H1 (cell line): ENCODE measurements around the gene FUBP3. TPM values are rescaled to one million over a fixed set of nuclear protein-coding genes. Genes with fewer than 3 reads are reported as not detected.
A peak's percentile ranks its signal among the peaks of the same experiment; 100 is the strongest.

Experiments used
- CTCF ChIA-PET: fragments of 300-600 bp; sonication (Branson Sonifier 250); formaldehyde crosslinking; loops from one replicate; lab custom pipeline; 2021; ENCODE audit not compliant: partially characterized antibody; lab: Charles Lee
- POLR2A ChIA-PET: fragments of 300-600 bp; sonication (Branson Sonifier 250); formaldehyde crosslinking; loops from one replicate; lab custom pipeline; 2021; ENCODE audit warnings: inconsistent platforms; ENCODE audit not compliant: partially characterized antibody; lab: Charles Lee
- DNase-seq, 2 experiments: peaks; one replicate each; pipeline versions ENCODE4 v3.0.0 to v3.0.0-alpha.2; 2010 to 2022; ENCODE audit warnings: low spot score in 2 of 2, low read depth in 1 of 2, mixed read lengths in 1 of 2
- FAIRE-seq: peaks from 2 replicates; lab custom pipeline; 2011; peaks lifted over from hg19 to GRCh38; lab: Jason Lieb, UNC
- H2AFZ ChIP-seq: 2 replicates; pipeline ENCODE4 v1.8.1; 2012; ENCODE audit warnings: low read length, inconsistent platforms
- H2AK5ac ChIP-seq: 2 replicates; pipeline ENCODE4 v1.6.1; 2013; ENCODE audit warnings: low read depth, low read length
- H2BK120ac ChIP-seq: replicated peaks from 2 replicates; pipeline ENCODE3; 2013; ENCODE audit warnings: low read depth, low read length, inconsistent platforms
- H2BK12ac ChIP-seq: 2 replicates; pipeline ENCODE4 v1.6.1; 2013; ENCODE audit warnings: low read depth, low read length
- H2BK15ac ChIP-seq: 2 replicates; pipeline ENCODE4 v1.6.1; 2013; ENCODE audit warnings: low read length
- H2BK20ac ChIP-seq: 2 replicates; pipeline ENCODE4 v1.6.1; 2013; ENCODE audit warnings: low read length
- H2BK5ac ChIP-seq: 2 replicates; pipeline ENCODE4 v1.6.1; 2013; ENCODE audit warnings: low read depth, low read length
- H3K14ac ChIP-seq: 2 replicates; pipeline ENCODE4 v1.6.1; 2013; ENCODE audit warnings: inconsistent platforms; ENCODE audit not compliant: insufficient read length
- H3K18ac ChIP-seq: 2 replicates; pipeline ENCODE4 v1.6.1; 2013; ENCODE audit warnings: low read length; ENCODE audit errors: extremely low read depth
- H3K23ac ChIP-seq: 2 replicates; pipeline ENCODE4 v1.6.1; 2013; ENCODE audit warnings: inconsistent platforms; ENCODE audit not compliant: insufficient read length
- H3K23me2 ChIP-seq: 2 replicates; pipeline ENCODE4 v1.6.1; 2013; ENCODE audit warnings: low read depth, low read length
- H3K27ac ChIP-seq: 2 replicates; pipeline ENCODE4 v1.6.1; 2011; ENCODE audit warnings: low read depth, low read length, inconsistent platforms
- H3K27me3 ChIP-seq, 4 experiments: replicated peaks in 1 of 4; 1 replicate in 1 of 4; 2 replicates in 3 of 4; pipeline versions ENCODE4 v1.6.1 to v1.8.1; 2011 to 2013; ENCODE audit warnings: low read length in 3 of 4, mild to moderate bottlenecking in 3 of 4, inconsistent platforms in 2 of 4, mixed read lengths in 2 of 4, moderate library complexity in 1 of 4; ENCODE audit not compliant: control insufficient read depth in 3 of 4, insufficient read depth in 3 of 4; ENCODE audit errors: extremely low read depth in 1 of 4
- H3K36me3 ChIP-seq, 4 experiments: 2 replicates each; pipeline versions ENCODE4 v1.6.1 to v1.8.1; 2011 to 2013; ENCODE audit warnings: mild to moderate bottlenecking in 4 of 4, low read length in 3 of 4, moderate library complexity in 2 of 4, control low read depth in 1 of 4, inconsistent platforms in 1 of 4; ENCODE audit not compliant: insufficient read depth in 4 of 4, control insufficient read depth in 2 of 4
- H3K4ac ChIP-seq: replicated peaks from 2 replicates; pipeline ENCODE3; 2013; ENCODE audit warnings: low read length, low read depth, mixed read lengths, inconsistent platforms; ENCODE audit not compliant: insufficient read length
- H3K4me1 ChIP-seq, 4 experiments: replicated peaks in 1 of 4; 1 replicate in 1 of 4; 2 replicates in 3 of 4; pipeline versions ENCODE4 v1.6.1 to v1.8.1; 2011 to 2013; ENCODE audit warnings: low read length in 3 of 4, inconsistent platforms in 2 of 4, mixed read lengths in 1 of 4; ENCODE audit not compliant: insufficient read depth in 4 of 4, control insufficient read depth in 3 of 4
- H3K4me2 ChIP-seq, 2 experiments: 2 replicates each; pipeline versions ENCODE4 v1.6.1 to v1.8.1; 2011 to 2013; ENCODE audit warnings: low read depth in 2 of 2, low read length in 2 of 2, control low read depth in 1 of 2, inconsistent platforms in 1 of 2, mild to moderate bottlenecking in 1 of 2; ENCODE audit not compliant: insufficient read depth in 1 of 2
- H3K4me3 ChIP-seq, 4 experiments: fragments of 200-600, 300-600 bp in 1 of 4; sonication (generic), shearing (Covaris generic), sonication (Bioruptor Twin) in 1 of 4; 2 replicates each; pipeline versions ENCODE4 v1.5.1 to v1.8.1; 2011 to 2016; ENCODE audit warnings: low read length in 4 of 4, low read depth in 3 of 4, control low read depth in 2 of 4, inconsistent platforms in 2 of 4, mild to moderate bottlenecking in 2 of 4, mixed read lengths in 1 of 4, moderate library complexity in 1 of 4; ENCODE audit not compliant: insufficient read depth in 2 of 4; ENCODE audit errors: extremely low read depth in 1 of 4
- H3K56ac ChIP-seq: replicated peaks from 2 replicates; pipeline ENCODE3; 2013; ENCODE audit warnings: low read depth, mild to moderate bottlenecking, mixed read lengths, low read length, inconsistent platforms; ENCODE audit not compliant: insufficient read length
- H3K79me1 ChIP-seq: 2 replicates; pipeline ENCODE4 v1.6.1; 2013; ENCODE audit warnings: low read depth, low read length, control low read depth
- H3K79me2 ChIP-seq, 2 experiments: 2 replicates each; pipeline versions ENCODE4 v1.6.1 to v1.8.1; 2012 to 2013; ENCODE audit warnings: low read length in 2 of 2, mild to moderate bottlenecking in 2 of 2, inconsistent platforms in 1 of 2; ENCODE audit not compliant: insufficient read depth in 2 of 2, control insufficient read depth in 1 of 2
- H3K9ac ChIP-seq, 4 experiments: replicated peaks in 1 of 4; 1 replicate in 1 of 4; 2 replicates in 3 of 4; pipeline versions ENCODE4 v1.6.1 to v1.8.1; 2011 to 2013; ENCODE audit warnings: low read depth in 3 of 4, low read length in 3 of 4, control low read depth in 2 of 4, mild to moderate bottlenecking in 2 of 4, moderate library complexity in 2 of 4, inconsistent platforms in 1 of 4; ENCODE audit errors: extremely low read depth in 1 of 4
- H3K9me3 ChIP-seq, 2 experiments: 2 replicates each; pipeline versions ENCODE4 v1.6.1 to v1.8.1; 2012 to 2013; ENCODE audit warnings: mild to moderate bottlenecking in 2 of 2, moderate library complexity in 2 of 2, control low read depth in 1 of 2, inconsistent platforms in 1 of 2, low read depth in 1 of 2, low read length in 1 of 2, mixed read lengths in 1 of 2; ENCODE audit not compliant: insufficient read depth in 2 of 2
- H4K20me1 ChIP-seq, 2 experiments: replicated peaks in 1 of 2; 2 replicates each; pipeline versions ENCODE3 to v1.8.1; 2011 to 2013; ENCODE audit warnings: inconsistent platforms in 2 of 2, low read length in 2 of 2, mild to moderate bottlenecking in 1 of 2; ENCODE audit not compliant: insufficient read depth in 2 of 2, control insufficient read depth in 1 of 2
- H4K5ac ChIP-seq: 2 replicates; pipeline ENCODE4 v1.6.1; 2013; ENCODE audit warnings: low read length, low read depth, mixed read lengths, inconsistent platforms; ENCODE audit not compliant: insufficient read length
- H4K8ac ChIP-seq: 2 replicates; pipeline ENCODE4 v1.8.0; 2013; ENCODE audit warnings: mild to moderate bottlenecking, moderate library complexity, low read length, inconsistent platforms; ENCODE audit not compliant: insufficient read depth; ENCODE audit errors: extremely low read depth
- H4K91ac ChIP-seq: replicated peaks from 2 replicates; pipeline ENCODE3; 2013; ENCODE audit warnings: low read length, mixed read lengths, inconsistent platforms; ENCODE audit not compliant: insufficient read length
- BCL11A ChIP-seq, 2 experiments: IDR thresholded peaks; one replicate each; pipeline ENCODE4 v1.6.1; 2011; ENCODE audit warnings: low read depth in 2 of 2, low read length in 2 of 2, mild to moderate bottlenecking in 2 of 2
- MAFK ChIP-seq: IDR thresholded peaks from 2 replicates; pipeline ENCODE4 v1.6.1; 2012; ENCODE audit warnings: low read depth, mild to moderate bottlenecking, improper control_type of control experiment, low read length
- RAD21 ChIP-seq, 2 experiments: IDR thresholded peaks in 1 of 2; conservative IDR thresholded peaks in 1 of 2; 2 replicates each; pipeline ENCODE4 v1.6.1; 2011; ENCODE audit warnings: low read depth in 2 of 2, low read length in 2 of 2, improper control_type of control experiment in 1 of 2, inconsistent platforms in 1 of 2, mild to moderate bottlenecking in 1 of 2, moderate library complexity in 1 of 2
- WGBS, 2 experiments: shearing (Covaris generic) in 1 of 2; methylation state at CpG; one replicate each; pipeline versions ENCODE4 v1.1.6 to v1.1.7; 2013 to 2015; ENCODE audit warnings: low lambda C conversion rate in 2 of 2, mixed read lengths in 2 of 2, inconsistent platforms in 1 of 2, low coverage in 1 of 2, missing lambda C conversion rate in 1 of 2; ENCODE audit not compliant: insufficient replicate concordance in 2 of 2, insufficient coverage in 1 of 2, insufficient read length in 1 of 2; ENCODE audit errors: extremely low coverage in 1 of 2, missing lambda C conversion rate in 1 of 2; 5-methylcytosine and 5-hydroxymethylcytosine counted together
- polyA plus RNA-seq, 7 experiments: library from polyadenylated mRNA; depleted of rRNA in 3 of 7; stranded (reverse) in 5 of 7; unstranded in 2 of 7; fragments of >200 nt in 5 of 7; fragments of 200-250 nt in 2 of 7; gene quantifications; 1 replicate in 5 of 7; 2 replicates in 1 of 7; 4 replicates in 1 of 7; pipeline versions ENCODE4 v1.2.1 to v1.2.3, GENCODE V29; 2011 to 2013; ENCODE audit warnings: missing spikeins in 2 of 7, mixed read lengths in 2 of 7
- total RNA-seq: library from RNA; stranded (reverse); fragmentation: NEBNext Ultra II Directional; extraction: Animal tissue kit (Norgen Biotek cat#: 25700); gene quantifications from 2 replicates; pipeline ENCODE4 v1.2.1, GENCODE V29; 2021
- TF ChIP-seq, protein P1 (sequence below), 3 experiments: IDR thresholded peaks; 1 replicate in 2 of 3; 2 replicates in 1 of 3; pipeline versions ENCODE4 v1.5.1 to v1.6.1; 2011; ENCODE audit warnings: low read length in 3 of 3, mild to moderate bottlenecking in 3 of 3, inconsistent platforms in 2 of 3, low read depth in 1 of 3, moderate library complexity in 1 of 3; ENCODE audit not compliant: insufficient read depth in 1 of 3; ENCODE audit errors: control extremely low read depth in 1 of 3

The FUBP3 gene
- total and polyA plus RNA-seq, 2 of the 8 experiments (the other 6 are each of a cell fraction or from before 2014, with no cell fraction given): 23.7 to 76.4 TPM

DNA sequence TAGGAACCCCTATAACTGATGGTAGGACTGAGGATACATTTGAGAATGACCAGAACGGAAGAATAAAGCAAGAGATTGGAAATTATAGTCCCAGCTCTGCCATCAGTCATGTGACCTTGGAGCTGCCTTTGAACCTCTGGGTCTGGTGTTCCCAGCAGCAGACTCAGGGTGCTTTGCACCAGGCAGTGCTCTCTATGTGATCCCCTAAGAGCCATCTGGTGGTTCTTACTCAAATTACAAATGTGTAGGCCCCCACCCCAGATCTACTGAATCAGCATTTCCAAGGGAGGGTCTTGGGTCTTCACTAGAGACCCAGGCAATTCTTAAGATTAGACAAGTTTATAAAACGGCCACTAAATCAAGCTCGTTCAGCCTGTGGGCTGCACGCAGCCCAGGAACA is 44.8 kb downstream of the FUBP3 start:
- peaks cover 0 to 5% of the 10 kb centered on the region in 2 experiments for H4K20me1 ChIP-seq
- POLR2A ChIA-PET: interaction anchor here (1.3 kb wide), 1 partner anchor 17 kb away, joined by 4 read pairs; no protein-coding TSS in a partner anchor
- H3K56ac ChIP-seq: no peak overlapping the region
- no peak overlapping the region for H3K18ac ChIP-seq
- H3K14ac ChIP-seq: no peak overlapping the region
- WGBS, 2 experiments: 86% methylated on average over 4 of the region's 4 CpGs; no CpG with 5 or more reads in 1 of the 2 experiments
- H3K4ac ChIP-seq: no peak overlapping the region
- no peak overlapping the region for H3K4me2 ChIP-seq
- H2BK12ac ChIP-seq: no peak overlapping the region
- no peak for TF ChIP-seq BCL11A (IDR thresholded peaks at IDR 0.05; ENCODE audit: low read depth in 2 of 2, low read length in 2 of 2)
- TF ChIP-seq, protein P1, sequence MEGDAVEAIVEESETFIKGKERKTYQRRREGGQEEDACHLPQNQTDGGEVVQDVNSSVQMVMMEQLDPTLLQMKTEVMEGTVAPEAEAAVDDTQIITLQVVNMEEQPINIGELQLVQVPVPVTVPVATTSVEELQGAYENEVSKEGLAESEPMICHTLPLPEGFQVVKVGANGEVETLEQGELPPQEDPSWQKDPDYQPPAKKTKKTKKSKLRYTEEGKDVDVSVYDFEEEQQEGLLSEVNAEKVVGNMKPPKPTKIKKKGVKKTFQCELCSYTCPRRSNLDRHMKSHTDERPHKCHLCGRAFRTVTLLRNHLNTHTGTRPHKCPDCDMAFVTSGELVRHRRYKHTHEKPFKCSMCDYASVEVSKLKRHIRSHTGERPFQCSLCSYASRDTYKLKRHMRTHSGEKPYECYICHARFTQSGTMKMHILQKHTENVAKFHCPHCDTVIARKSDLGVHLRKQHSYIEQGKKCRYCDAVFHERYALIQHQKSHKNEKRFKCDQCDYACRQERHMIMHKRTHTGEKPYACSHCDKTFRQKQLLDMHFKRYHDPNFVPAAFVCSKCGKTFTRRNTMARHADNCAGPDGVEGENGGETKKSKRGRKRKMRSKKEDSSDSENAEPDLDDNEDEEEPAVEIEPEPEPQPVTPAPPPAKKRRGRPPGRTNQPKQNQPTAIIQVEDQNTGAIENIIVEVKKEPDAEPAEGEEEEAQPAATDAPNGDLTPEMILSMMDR (IDR thresholded peaks at IDR 0.05; ENCODE audit: control extremely low read depth in 1 of 3, insufficient read depth in 1 of 3, low read depth in 1 of 3, low read length in 3 of 3): peak in 1 of 3 experiments; percentile 13; a peak in 2 of 4 replicates
- peak; percentile 74 for TF ChIP-seq MAFK
- TF ChIP-seq RAD21 (IDR thresholded peaks at IDR 0.05 in 1 of 2, conservative IDR thresholded peaks at IDR 0.05 in 1 of 2; ENCODE audit: low read depth in 2 of 2, low read length in 2 of 2): peak; percentile 10 to 41; a peak in 2 of 4 replicates
- no peaks in the 10 kb centered on the region for H3K23me2 ChIP-seq
- peaks cover 1 to 10% (median 6%) of the 10 kb centered on the region in 4 experiments; a peak in 5 of 7 replicates for H3K4me1 ChIP-seq
- no peak overlapping the region for H3K27ac ChIP-seq
- CTCF ChIA-PET: interaction anchor here (0.6 to 6.7 kb wide), 20 partner anchors 9 to 178 kb away, joined by 3 to 30 read pairs (median 4); no protein-coding TSS in a partner anchor
- H2BK5ac ChIP-seq: no peak overlapping the region
- peaks cover 26 to 75% (median 59%) of the 10 kb centered on the region in 4 experiments for H3K36me3 ChIP-seq
- H4K91ac ChIP-seq: no peak overlapping the region
- peak overlapping the region in 1 of 4 experiments; percentile 19; a peak in 1 of 7 replicates for H3K9ac ChIP-seq
- H2BK20ac ChIP-seq: no peak overlapping the region
- H2BK120ac ChIP-seq: no peak overlapping the region
- no peak overlapping the region for H2BK15ac ChIP-seq
- no peak overlapping the region for H2AK5ac ChIP-seq
- H3K4me3 ChIP-seq: no peak overlapping the region
- H3K23ac ChIP-seq: no peak overlapping the region
- H3K79me2 ChIP-seq: no peaks in the 10 kb centered on the region
- DNase-seq: no peak
- no peaks in the 10 kb centered on the region for H3K9me3 ChIP-seq
- H3K27me3 ChIP-seq: no peaks in the 10 kb centered on the region
- H4K5ac ChIP-seq: no peak overlapping the region
- H3K79me1 ChIP-seq: peaks cover 5% of the 10 kb centered on the region
- no peak overlapping the region for H4K8ac ChIP-seq
- no peak overlapping the region for H2AFZ ChIP-seq
- no peak for FAIRE-seq
